HepG2 (cell line): ENCODE measurements around the gene MARS1. TPM values are rescaled to one million over a fixed set of nuclear protein-coding genes. Genes with fewer than 3 reads are reported as not detected.

Experiments
- ATAC-seq: fragments of 200-7000 bp; cut with Tn5 transposase; 3 replicates; pipeline ENCODE4 v1.9.1; 2020; ENCODE audit warnings: mild to moderate bottlenecking, moderate library complexity
- BruUV-seq: library from RNA; stranded (reverse); fragments of 400-500 nt; replicated peaks from 2 replicates; lab custom pipeline; 2021; lab: Mats Ljungman, UMichigan
- CTCF ChIA-PET: fragments of 300-600 bp; formaldehyde crosslinking; extraction: SDS; loops from one replicate; lab custom pipeline; 2021; ENCODE audit warnings: low total read pairs, inconsistent platforms, low intra/inter-chr PET ratio; lab: Yijun Ruan, JAX
- POLR2A ChIA-PET: fragments of 350-600 bp; sonication (Branson Sonifier 250); formaldehyde crosslinking; loops from one replicate; lab custom pipeline; 2020; ENCODE audit warnings: antibody characterized with exemption, inconsistent platforms; lab: Yijun Ruan, JAX
- DNase-seq: peaks from one replicate; pipeline ENCODE4 v3.0.0-alpha.2; 2015; ENCODE audit warnings: low spot score
- FAIRE-seq: peaks from 3 replicates; lab custom pipeline; 2011; peaks lifted over from hg19 to GRCh38; lab: Jason Lieb, UNC
- H2AFZ ChIP-seq: one replicate; pipeline ENCODE4 v1.6.1; 2011; ENCODE audit warnings: low read length, inconsistent platforms
- H3K27ac ChIP-seq: fragments of 300-600 bp; 3 replicates; pipeline ENCODE4 v1.8.0; 2011; ENCODE audit warnings: mixed run types, mild to moderate bottlenecking, mixed read lengths, low read length, inconsistent platforms; ENCODE audit not compliant: insufficient read depth; ENCODE audit errors: extremely low read length
- H3K27me3 ChIP-seq, 2 experiments: fragments of 200-600 bp in 1 of 2; 2 replicates in 1 of 2; 3 replicates in 1 of 2; pipeline versions ENCODE4 v1.6.0 to v1.8.0; 2011; ENCODE audit warnings: low read length in 2 of 2, mild to moderate bottlenecking in 2 of 2, moderate library complexity in 2 of 2, inconsistent platforms in 1 of 2; ENCODE audit not compliant: insufficient read depth in 2 of 2, control insufficient read depth in 1 of 2
- H3K36me3 ChIP-seq, 2 experiments: fragments of 200-600 bp in 1 of 2; replicated peaks in 1 of 2; 2 replicates in 1 of 2; 3 replicates in 1 of 2; pipeline versions ENCODE4 v1.5.1 to v1.8.0; 2011; ENCODE audit warnings: low read length in 2 of 2, inconsistent platforms in 1 of 2; ENCODE audit not compliant: insufficient read depth in 2 of 2, control insufficient read depth in 1 of 2
- H3K4me1 ChIP-seq: 2 replicates; pipeline ENCODE4 v1.5.1; 2012; ENCODE audit warnings: low read length, inconsistent platforms; ENCODE audit not compliant: insufficient read depth
- H3K4me2 ChIP-seq: 2 replicates; pipeline ENCODE4 v1.6.0; 2011; ENCODE audit warnings: low read depth, low read length, inconsistent platforms
- H3K4me3 ChIP-seq, 3 experiments: fragments of 200-600 bp in 1 of 3; sonication (generic), shearing (Covaris generic) in 1 of 3; replicated peaks in 1 of 3; 2 replicates each; pipeline ENCODE4 v1.5.1; 2011 to 2016; ENCODE audit warnings: low read length in 3 of 3, inconsistent platforms in 2 of 3, low read depth in 2 of 3, mild to moderate bottlenecking in 2 of 3, control low read depth in 1 of 3, mixed read lengths in 1 of 3; ENCODE audit not compliant: insufficient read depth in 1 of 3
- H3K79me2 ChIP-seq: one replicate; pipeline ENCODE4 v1.6.1; 2011; ENCODE audit warnings: low read length, inconsistent platforms; ENCODE audit not compliant: insufficient read depth
- H3K9ac ChIP-seq: 2 replicates; pipeline ENCODE4 v1.6.0; 2011; ENCODE audit warnings: mild to moderate bottlenecking, low read depth, low read length, inconsistent platforms; ENCODE audit not compliant: insufficient read depth
- H3K9me3 ChIP-seq: 2 replicates; pipeline ENCODE4 v1.5.1; 2012; ENCODE audit warnings: mild to moderate bottlenecking, low read length
- H4K20me1 ChIP-seq: 2 replicates; pipeline ENCODE4 v1.6.0; 2011; ENCODE audit warnings: inconsistent platforms, mild to moderate bottlenecking, low read length, moderate library complexity; ENCODE audit not compliant: insufficient read depth
- ARNT ChIP-seq: fragments of 450-650 bp; IDR thresholded peaks from 2 replicates; pipeline ENCODE4 v1.6.1; 2017
- GLI4 ChIP-seq: sonication (generic); formaldehyde crosslinking; IDR thresholded peaks from 2 replicates; pipeline ENCODE4 v1.5.1; 2020; ENCODE audit warnings: missing genetic modification reagents, mild to moderate bottlenecking, moderate library complexity, borderline replicate concordance
- KLF13 ChIP-seq: sonication (generic); formaldehyde crosslinking; IDR thresholded peaks from 2 replicates; pipeline ENCODE4 v1.4.0; 2020; ENCODE audit warnings: mild to moderate bottlenecking, missing genetic modification reagents
- MLLT10 ChIP-seq: sonication (generic); formaldehyde crosslinking; IDR thresholded peaks from 2 replicates; pipeline ENCODE4 v1.4.0; 2020; ENCODE audit warnings: missing genetic modification reagents
- MTF2 ChIP-seq: sonication (generic); formaldehyde crosslinking; IDR thresholded peaks from 2 replicates; pipeline ENCODE4 v1.5.0; 2020; ENCODE audit warnings: missing genetic modification reagents, borderline replicate concordance
- MXI1 ChIP-seq: IDR thresholded peaks from 3 replicates; pipeline ENCODE4 v1.6.1; 2012; ENCODE audit warnings: low read depth, low read length, inconsistent platforms, borderline replicate concordance
- PITX1 ChIP-seq: sonication (generic); formaldehyde crosslinking; IDR thresholded peaks from 2 replicates; pipeline ENCODE4 v1.5.1; 2020; ENCODE audit warnings: mild to moderate bottlenecking, missing genetic modification reagents
- RBM22 ChIP-seq: fragments of 200-400 bp; formaldehyde crosslinking; optimal IDR thresholded peaks from 2 replicates; pipeline ENCODE3; 2017; ENCODE audit warnings: mild to moderate bottlenecking, low read length, moderate library complexity
- SALL1 ChIP-seq: sonication (generic); formaldehyde crosslinking; IDR thresholded peaks from 2 replicates; pipeline ENCODE4 v1.8.0; 2022; ENCODE audit warnings: mild to moderate bottlenecking, missing genetic modification reagents
- SRY ChIP-seq: sonication (generic); formaldehyde crosslinking; IDR thresholded peaks from 2 replicates; pipeline ENCODE4 v1.8.0; 2022; ENCODE audit warnings: mild to moderate bottlenecking, missing genetic modification reagents
- TARDBP ChIP-seq: sonication (generic); formaldehyde crosslinking; IDR thresholded peaks from 2 replicates; pipeline ENCODE4 v1.8.0; 2022; ENCODE audit warnings: mild to moderate bottlenecking, missing genetic modification reagents
- ZBTB7A ChIP-seq: sonication (generic); formaldehyde crosslinking; IDR thresholded peaks from 2 replicates; pipeline ENCODE4 v1.8.0; 2022; ENCODE audit warnings: mild to moderate bottlenecking, missing genetic modification reagents
- ZEB1 ChIP-seq: IDR thresholded peaks from 2 replicates; pipeline ENCODE4 v1.6.1; 2012; ENCODE audit warnings: mild to moderate bottlenecking, low read depth, inconsistent platforms; ENCODE audit not compliant: insufficient replicate concordance
- ZFX ChIP-seq: sonication (generic); formaldehyde crosslinking; IDR thresholded peaks from 2 replicates; pipeline ENCODE4 v1.4.0; 2020; ENCODE audit warnings: mild to moderate bottlenecking, low read depth, missing genetic modification reagents, moderate library complexity
- ZNF33A ChIP-seq: sonication (generic); formaldehyde crosslinking; IDR thresholded peaks from 2 replicates; pipeline ENCODE4 v1.5.1; 2020; ENCODE audit warnings: missing genetic modification reagents, mild to moderate bottlenecking, moderate library complexity, borderline replicate concordance
- ZNF672 ChIP-seq: sonication (generic); formaldehyde crosslinking; IDR thresholded peaks from 2 replicates; pipeline ENCODE4 v1.8.1; 2022; ENCODE audit warnings: missing genetic modification reagents
- WGBS: methylation state at CpG from one replicate; pipeline ENCODE4 v1.1.6; 2017; ENCODE audit warnings: low lambda C conversion rate; 5-methylcytosine and 5-hydroxymethylcytosine counted together
- in situ Hi-C: cut with HindIII; loops from 2 replicates; pipeline ENCODE4 v1.10.0; 2017; ENCODE audit warnings: low pct_unique_long_range_greater_than_20kb; ENCODE audit not compliant: extremely low pct_ligation_motif_present
- intact Hi-C: fragments of 100-400 bp; cut with micrococcal nuclease; formaldehyde crosslinking; loops from one replicate; pipeline ENCODE4 v1.10.0; 2022; ENCODE audit not compliant: unreplicated experiment
- polyA plus RNA-seq, 8 experiments: library from polyadenylated mRNA; depleted of rRNA in 3 of 8; stranded (reverse) in 7 of 8; unstranded in 1 of 8; fragments of >200 nt; fragmentation: Illumina TruSeq in 4 of 8; extraction: Trizol in 4 of 8; gene quantifications; 2 replicates each; pipeline versions ENCODE4 v1.2.1 to v1.2.3, GENCODE V29; 2011 to 2016; ENCODE audit warnings: low read depth in 4 of 8, missing spikeins in 1 of 8, mixed read lengths in 1 of 8; ENCODE audit not compliant: insufficient read depth in 1 of 8
- total RNA-seq, 5 experiments: library from RNA; depleted of rRNA; stranded (reverse); fragments of >200 nt; fragmentation: Illumina TruSeq; extraction: Trizol; gene quantifications; 2 replicates each; pipeline ENCODE4 v1.2.3, GENCODE V29; 2016; ENCODE audit warnings: low read depth in 1 of 5
- TF ChIP-seq, protein P1 (sequence below): sonication (generic); formaldehyde crosslinking; IDR thresholded peaks from 2 replicates; pipeline ENCODE4 v1.8.0; 2022; ENCODE audit warnings: missing genetic modification reagents, mild to moderate bottlenecking, moderate library complexity, borderline replicate concordance
- TF ChIP-seq, protein P2 (sequence below): sonication (generic); formaldehyde crosslinking; IDR thresholded peaks from 2 replicates; pipeline ENCODE4 v1.8.0; 2022; ENCODE audit warnings: mild to moderate bottlenecking, missing genetic modification reagents, borderline replicate concordance

MARS1 gene
- total and polyA plus RNA-seq, 2 of the 13 experiments (the other 11 are each of a cell fraction or from before 2014, with no cell fraction given) = 115 to 181 TPM

DNA sequence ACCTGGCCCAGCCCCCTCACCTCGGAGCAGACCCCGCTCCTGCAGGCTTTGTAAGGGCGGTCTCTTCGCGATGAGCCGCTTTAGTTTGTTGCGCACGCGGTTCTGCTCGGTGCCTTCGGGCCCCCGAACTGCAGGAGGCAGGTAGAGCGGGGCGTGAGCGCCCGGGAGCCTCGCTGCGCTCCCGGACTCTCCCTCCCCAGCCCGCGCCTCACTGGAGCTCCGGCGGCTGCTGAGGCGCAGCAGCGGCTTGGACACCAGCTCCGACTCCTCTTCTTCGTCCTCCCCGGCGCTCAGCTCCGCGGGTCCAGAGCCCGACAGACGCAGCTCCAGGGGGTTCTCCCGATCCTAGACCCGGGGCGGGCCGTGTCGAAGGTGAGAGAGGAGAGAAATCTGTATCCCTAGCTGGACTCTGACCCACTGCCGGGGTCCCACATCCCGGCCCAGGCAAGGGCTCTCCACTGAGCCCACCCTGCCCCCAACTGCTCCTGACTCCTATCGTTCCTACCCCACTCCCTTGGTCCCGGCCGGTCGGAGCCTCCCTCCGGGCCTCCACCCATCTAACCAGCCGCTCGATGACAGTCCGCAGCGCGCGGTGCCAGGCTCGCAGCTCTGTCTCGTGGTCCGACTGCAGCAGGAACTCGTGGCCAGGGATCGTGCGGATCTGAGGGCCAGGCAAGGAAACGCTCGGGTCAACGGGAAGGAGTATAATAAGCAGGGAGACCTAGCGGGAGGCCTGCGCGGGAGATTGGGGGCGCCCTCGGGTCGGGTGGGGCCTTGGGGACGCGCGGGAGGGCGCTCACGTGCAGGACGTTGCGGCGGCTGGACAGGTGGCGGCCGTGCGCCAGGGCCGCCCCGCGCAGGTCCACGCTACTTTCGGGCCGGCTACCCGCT is 12.4 kb upstream of the MARS1 start:
- ChIA-PET CTCF (no interaction called here), POLR2A (interaction anchor here (1.2 to 2.0 kb wide), 2 partner anchors 12 to 45 kb away, joined by 4 read pairs; partner anchors contain the start of genes DDIT3 and MARS1)
- Histone ChIP-seq H3K9me3 (no peaks in the 10 kb centered on the region), H3K27me3 (peaks cover 8 to 70% of the 10 kb centered on the region in 2 experiments), H2AFZ (no peak overlapping the region), H3K79me2 (no peaks in the 10 kb centered on the region), H3K9ac (no peak overlapping the region), H3K4me1 (peaks cover 47% of the 10 kb centered on the region), H3K4me2 (peak overlapping the region; percentile 67), H3K36me3 (no peaks in the 10 kb centered on the region), H4K20me1 (no peaks in the 10 kb centered on the region), H3K4me3 (peak overlapping the region in 2 of 3 experiments; percentile 27 to 63; a peak in 3 of 6 replicates), H3K27ac (no peak overlapping the region)
- intact Hi-C loops (no loop called here), in situ Hi-C loops (no loop called here)
- FAIRE-seq (no peak), DNase-seq (no peak), ATAC-seq (peak; percentile 59)
- no TSS peak for BruUV-seq
- 25% methylated on average over 46 of the region's 84 CpGs for WGBS
- TF ChIP-seq ZNF672 (CRISPR knock-in tag) = 0 out of 2 replicates have a peak, but pooled peaks have one; percentile 33
- 0 out of 2 replicates have a peak, but pooled peaks have one; percentile 18 for TF ChIP-seq PITX1 (CRISPR knock-in tag)
- no peak for TF ChIP-seq TARDBP (CRISPR knock-in tag)
- no peak for TF ChIP-seq GLI4
- TF ChIP-seq, protein P1, sequence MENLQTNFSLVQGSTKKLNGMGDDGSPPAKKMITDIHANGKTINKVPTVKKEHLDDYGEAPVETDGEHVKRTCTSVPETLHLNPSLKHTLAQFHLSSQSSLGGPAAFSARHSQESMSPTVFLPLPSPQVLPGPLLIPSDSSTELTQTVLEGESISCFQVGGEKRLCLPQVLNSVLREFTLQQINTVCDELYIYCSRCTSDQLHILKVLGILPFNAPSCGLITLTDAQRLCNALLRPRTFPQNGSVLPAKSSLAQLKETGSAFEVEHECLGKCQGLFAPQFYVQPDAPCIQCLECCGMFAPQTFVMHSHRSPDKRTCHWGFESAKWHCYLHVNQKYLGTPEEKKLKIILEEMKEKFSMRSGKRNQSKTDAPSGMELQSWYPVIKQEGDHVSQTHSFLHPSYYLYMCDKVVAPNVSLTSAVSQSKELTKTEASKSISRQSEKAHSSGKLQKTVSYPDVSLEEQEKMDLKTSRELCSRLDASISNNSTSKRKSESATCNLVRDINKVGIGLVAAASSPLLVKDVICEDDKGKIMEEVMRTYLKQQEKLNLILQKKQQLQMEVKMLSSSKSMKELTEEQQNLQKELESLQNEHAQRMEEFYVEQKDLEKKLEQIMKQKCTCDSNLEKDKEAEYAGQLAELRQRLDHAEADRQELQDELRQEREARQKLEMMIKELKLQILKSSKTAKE (CRISPR knock-in tag) = 0 out of 2 replicates have a peak, but pooled peaks have one; percentile 17
- 0 out of 2 replicates have a peak, but pooled peaks have one; percentile 34 for TF ChIP-seq ZBTB7A
- no peak for TF ChIP-seq MXI1
- TF ChIP-seq ZEB1 = no peak
- TF ChIP-seq RBM22 = no peak
- TF ChIP-seq KLF13 (CRISPR knock-in tag) = no peak
- no peak for TF ChIP-seq ZNF33A (CRISPR knock-in tag)
- TF ChIP-seq SALL1 = no peak
- no peak for TF ChIP-seq ARNT
- peak; percentile 36; the same call in 1 of the 2 replicates for TF ChIP-seq ZFX (CRISPR knock-in tag)
- TF ChIP-seq SRY (CRISPR knock-in tag) = 0 out of 2 replicates have a peak, but pooled peaks have one; percentile 71
- no peak for TF ChIP-seq MLLT10 (CRISPR knock-in tag)
- TF ChIP-seq, protein P2, sequence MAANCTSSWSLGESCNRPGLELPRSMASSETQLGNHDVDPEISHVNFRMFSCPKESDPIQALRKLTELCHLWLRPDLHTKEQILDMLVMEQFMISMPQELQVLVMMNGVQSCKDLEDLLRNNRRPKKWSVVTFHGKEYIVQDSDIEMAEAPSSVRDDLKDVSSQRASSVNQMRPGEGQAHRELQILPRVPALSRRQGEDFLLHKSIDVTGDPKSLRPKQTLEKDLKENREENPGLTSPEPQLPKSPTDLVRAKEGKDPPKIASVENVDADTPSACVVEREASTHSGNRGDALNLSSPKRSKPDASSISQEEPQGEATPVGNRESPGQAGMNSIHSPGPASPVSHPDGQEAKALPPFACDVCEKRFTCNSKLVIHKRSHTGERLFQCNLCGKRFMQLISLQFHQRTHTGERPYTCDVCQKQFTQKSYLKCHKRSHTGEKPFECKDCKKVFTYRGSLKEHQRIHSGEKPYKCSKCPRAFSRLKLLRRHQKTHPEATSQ (CRISPR knock-in tag) = no peak
- peak; percentile 48; the same call in 1 of the 2 replicates for TF ChIP-seq MTF2 (CRISPR knock-in tag)
